Lower lobe of right lung (tissue), 2 donors: ENCODE results near the gene RNF181. TPM values are rescaled to one million over a fixed set of nuclear protein-coding genes. Genes with fewer than 3 reads are reported as not detected.

Experiments
- ATAC-seq, 2 donors: fragments of 200-7000 bp; cut with Tn5 transposase; one replicate each; pipeline ENCODE4 v1.9.1; 2020 to 2022; ENCODE audit warnings: mild to moderate bottlenecking in 2 of 2, moderate library complexity in 2 of 2
- DNase-seq: peaks from one replicate; pipeline ENCODE4 v3.0.0-alpha.2; 2020
- H3K27ac ChIP-seq: fragments of 200-600 bp; one replicate; pipeline ENCODE4 v1.8.0; 2022
- H3K27me3 ChIP-seq: fragments of 200-600 bp; one replicate; pipeline ENCODE4 v1.8.0; 2022; ENCODE audit warnings: low read depth
- H3K36me3 ChIP-seq: fragments of 200-600 bp; one replicate; pipeline ENCODE4 v1.8.0; 2022; ENCODE audit warnings: mild to moderate bottlenecking
- H3K4me1 ChIP-seq: fragments of 200-600 bp; one replicate; pipeline ENCODE4 v1.8.0; 2022
- H3K4me3 ChIP-seq: fragments of 200-600 bp; one replicate; pipeline ENCODE4 v1.8.0; 2022; ENCODE audit warnings: mild to moderate bottlenecking
- H3K9me3 ChIP-seq: fragments of 200-600 bp; one replicate; pipeline ENCODE4 v1.8.0; 2022
- intact Hi-C: fragments of 100-400 bp; cut with DNase I; formaldehyde crosslinking; loops from one replicate; pipeline ENCODE4 v1.11.0; 2022
- total RNA-seq: library from RNA; stranded (reverse); fragmentation: NEBNext Ultra II Directional; extraction: Animal tissue kit (Norgen Biotek cat#: 25700); gene quantifications from one replicate; pipeline ENCODE4 v1.2.1, GENCODE V29; 2021
- TF ChIP-seq, protein P1 (sequence below): fragments of 200-600 bp; IDR thresholded peaks from one replicate; pipeline ENCODE4 v1.8.0; 2022; ENCODE audit warnings: antibody characterized with exemption, mild to moderate bottlenecking
- donor health status: DM: no; HTN: yes; CAD: no; lungs with severe emphysema.

The RNF181 gene
- total RNA-seq, 1 donor from 2014 or later = 89.8 TPM

DNA sequence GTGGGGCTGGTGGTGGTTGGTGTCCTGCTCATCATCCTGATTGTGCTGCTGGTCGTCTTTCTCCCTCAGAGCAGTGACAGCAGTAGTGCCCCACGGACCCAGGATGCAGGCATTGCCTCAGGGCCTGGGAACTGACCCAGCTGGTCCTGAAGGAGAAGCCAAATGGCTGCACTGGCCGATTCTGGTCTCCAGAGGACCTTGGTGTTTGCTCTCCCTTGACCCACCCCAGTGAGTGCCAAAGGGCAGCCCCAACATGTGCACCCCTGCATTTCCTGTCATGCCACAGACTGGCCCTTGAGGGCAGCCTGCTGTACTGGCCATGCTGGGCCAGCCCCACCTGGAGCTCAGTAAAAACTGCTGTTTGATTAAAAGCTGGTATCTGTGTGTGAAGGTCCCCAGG is 2.5 kb upstream of the RNF181 start:
- intact Hi-C loops = no loop called here
- TF ChIP-seq, protein P1, sequence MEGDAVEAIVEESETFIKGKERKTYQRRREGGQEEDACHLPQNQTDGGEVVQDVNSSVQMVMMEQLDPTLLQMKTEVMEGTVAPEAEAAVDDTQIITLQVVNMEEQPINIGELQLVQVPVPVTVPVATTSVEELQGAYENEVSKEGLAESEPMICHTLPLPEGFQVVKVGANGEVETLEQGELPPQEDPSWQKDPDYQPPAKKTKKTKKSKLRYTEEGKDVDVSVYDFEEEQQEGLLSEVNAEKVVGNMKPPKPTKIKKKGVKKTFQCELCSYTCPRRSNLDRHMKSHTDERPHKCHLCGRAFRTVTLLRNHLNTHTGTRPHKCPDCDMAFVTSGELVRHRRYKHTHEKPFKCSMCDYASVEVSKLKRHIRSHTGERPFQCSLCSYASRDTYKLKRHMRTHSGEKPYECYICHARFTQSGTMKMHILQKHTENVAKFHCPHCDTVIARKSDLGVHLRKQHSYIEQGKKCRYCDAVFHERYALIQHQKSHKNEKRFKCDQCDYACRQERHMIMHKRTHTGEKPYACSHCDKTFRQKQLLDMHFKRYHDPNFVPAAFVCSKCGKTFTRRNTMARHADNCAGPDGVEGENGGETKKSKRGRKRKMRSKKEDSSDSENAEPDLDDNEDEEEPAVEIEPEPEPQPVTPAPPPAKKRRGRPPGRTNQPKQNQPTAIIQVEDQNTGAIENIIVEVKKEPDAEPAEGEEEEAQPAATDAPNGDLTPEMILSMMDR = no peak
- Histone ChIP-seq H3K4me3 (no peak overlapping the region), H3K36me3 (peaks cover 16% of the 10 kb centered on the region), H3K27me3 (no peaks in the 10 kb centered on the region), H3K4me1 (peaks cover 82% of the 10 kb centered on the region), H3K9me3 (no peaks in the 10 kb centered on the region), H3K27ac (no peak overlapping the region)
- ATAC-seq (no peak), DNase-seq (no peak)

- no peak for ATAC-seq
- Histone ChIP-seq H3K27me3 (no peaks in the 10 kb centered on the region), H3K4me3 (peak overlapping the region; percentile 90), H3K36me3 (peaks cover 33% of the 10 kb centered on the region), H3K4me1 (peaks cover 67% of the 10 kb centered on the region), H3K27ac (peak overlapping the region; percentile 94), H3K9me3 (no peaks in the 10 kb centered on the region)
- TF ChIP-seq, protein P1 = no peak
- intact Hi-C loops = no loop called here
- no peak for DNase-seq
These were observed 737 bp upstream of the RNF181 start for GRCh38 chr2:85594715-85595300.

DNA sequence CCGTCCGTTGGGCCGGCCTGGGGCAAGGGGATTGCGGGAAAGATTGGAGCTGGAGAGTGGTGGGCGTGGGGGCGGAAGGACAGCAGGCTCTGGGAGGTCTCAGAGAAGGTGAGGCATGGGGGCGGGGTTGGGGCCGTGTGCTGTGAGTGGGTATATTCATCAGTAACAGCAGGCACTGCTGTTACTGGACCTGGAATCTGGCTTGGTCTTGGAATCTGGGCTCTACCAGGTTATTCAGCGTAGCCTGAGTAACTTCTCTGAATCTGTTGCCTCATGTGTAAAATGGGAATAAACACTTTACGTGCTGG is 435 bp downstream of the RNF181 start:
- Histone ChIP-seq H3K27ac (peak overlapping the region; percentile 94), H3K27me3 (no peaks in the 10 kb centered on the region), H3K4me1 (peaks cover 65% of the 10 kb centered on the region), H3K9me3 (no peaks in the 10 kb centered on the region), H3K36me3 (peaks cover 44% of the 10 kb centered on the region), H3K4me3 (peak overlapping the region; percentile 90)
- intact Hi-C loops = no loop called here
- no peak for DNase-seq
- ATAC-seq = peak; percentile 1 to 2
- TF ChIP-seq, protein P1 = no peak

GRCh38 chr2:85596486-85597143 is 1.1 kb downstream of the RNF181 start:
- Histone ChIP-seq H3K27ac (peak overlapping the region; percentile 94), H3K36me3 (peaks cover 46% of the 10 kb centered on the region), H3K9me3 (no peaks in the 10 kb centered on the region), H3K4me1 (peaks cover 65% of the 10 kb centered on the region), H3K27me3 (no peaks in the 10 kb centered on the region), H3K4me3 (peak overlapping the region; percentile 90)
- no peak for ATAC-seq
- intact Hi-C loops = no loop called here
- TF ChIP-seq, protein P1 = no peak
- no peak for DNase-seq

DNA sequence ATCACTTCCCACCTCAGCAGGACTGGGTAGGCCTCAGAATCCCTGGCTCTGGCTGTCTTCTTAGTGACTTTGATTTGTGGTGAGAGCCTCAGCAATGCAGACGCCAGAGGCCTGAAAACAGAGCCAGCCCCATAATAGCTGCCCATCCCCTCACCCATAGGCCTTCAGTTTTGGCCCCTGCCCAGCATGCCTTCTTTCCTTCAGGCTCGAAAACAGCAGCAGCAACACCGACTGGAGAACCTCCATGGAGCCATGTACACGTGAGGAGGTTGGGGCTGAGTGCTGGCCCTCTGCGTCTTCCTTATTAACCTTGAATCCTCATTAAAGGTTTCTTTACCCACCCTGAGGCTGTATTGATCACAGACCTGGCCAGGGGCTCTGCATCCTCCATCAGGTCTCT is 1.7 kb downstream of the RNF181 start:
- no peak overlapping the region for H3K27ac ChIP-seq

More for the DNA sequence above, 1.7 kb downstream of the RNF181 start:
- Histone ChIP-seq H3K4me1 (peaks cover 60% of the 10 kb centered on the region), H3K4me3 (no peak overlapping the region), H3K36me3 (peaks cover 46% of the 10 kb centered on the region), H3K9me3 (no peaks in the 10 kb centered on the region), H3K27me3 (no peaks in the 10 kb centered on the region)
- DNase-seq (no peak), ATAC-seq (no peak)
- TF ChIP-seq, protein P1 = no peak
- intact Hi-C loops = no loop called here
